Measurements from ENCODE around the gene FNDC7.
"Not testable (repeated sequence)": the region's sequence is repeated elsewhere in the genome, so short reads cannot be mapped to it uniquely, and the experiment has no call there.

FNDC7 gene

DNA sequence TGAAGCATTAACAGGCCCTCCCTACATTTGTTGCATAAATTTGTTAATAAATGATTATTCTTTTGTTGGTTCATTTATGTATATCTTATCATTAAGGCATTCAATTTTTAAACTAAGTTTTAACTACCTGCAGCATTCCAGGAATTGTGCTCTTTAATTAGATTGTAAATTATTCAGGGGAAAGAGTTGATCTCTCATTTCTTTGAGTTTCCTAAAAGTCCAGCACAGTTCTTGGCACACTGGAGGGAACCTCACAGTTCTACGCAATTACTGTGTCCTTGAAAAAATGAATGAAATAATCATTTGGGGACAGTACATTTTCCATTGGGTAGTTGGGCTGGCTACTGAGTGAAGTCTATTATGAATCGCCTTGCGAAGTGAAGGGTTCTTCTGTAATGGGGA, 33.3 kb downstream of the FNDC7 start:
- no peak for DNase-seq

DNA sequence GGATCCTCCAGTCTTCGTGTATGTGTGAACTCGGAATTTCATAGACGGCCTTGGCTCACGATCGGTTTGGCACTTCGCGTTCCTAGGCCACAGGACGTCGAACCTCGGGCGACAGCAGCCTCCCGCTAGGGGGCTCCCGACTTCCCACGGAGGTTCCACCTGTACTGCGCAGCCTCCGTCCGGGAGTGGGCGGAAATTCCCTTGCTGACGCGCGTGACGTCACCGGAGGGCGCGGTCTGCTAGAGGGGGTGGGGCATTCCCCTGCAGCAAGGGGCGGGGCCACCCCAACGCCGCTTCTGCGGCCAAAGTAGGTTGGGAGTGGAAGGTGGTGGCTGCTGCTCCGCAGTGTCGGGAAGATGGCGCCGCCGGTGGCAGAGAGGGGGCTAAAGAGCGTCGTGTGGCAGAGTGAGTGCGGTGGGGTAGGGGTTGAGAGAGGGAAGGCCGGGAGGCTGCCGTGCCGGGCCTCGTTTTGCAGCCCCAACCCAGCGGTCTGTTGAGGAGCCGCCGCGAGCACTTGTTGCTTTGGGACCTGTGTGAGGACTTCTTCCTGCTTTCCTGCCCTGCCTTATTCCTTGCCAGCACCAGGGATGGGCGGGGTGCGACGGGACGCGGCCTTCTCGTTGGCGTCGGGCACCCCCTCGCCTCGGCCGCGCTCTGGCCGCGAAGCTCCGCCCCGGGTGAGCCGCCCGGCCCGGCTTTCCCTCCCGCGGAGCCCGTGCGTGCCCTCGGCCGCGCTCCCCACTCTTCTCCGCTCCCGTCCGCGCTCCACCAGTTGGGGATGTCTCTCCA, 33.9 kb downstream of the FNDC7 start, which contains the start of gene STXBP3:
Gene STXBP3, plus strand, starts transcription at position 293 of the 789 bp plus-strand sequence. Its CDS starts 64 bp downstream, at position 357.
- peak; percentile 84 for DNase-seq

DNA sequence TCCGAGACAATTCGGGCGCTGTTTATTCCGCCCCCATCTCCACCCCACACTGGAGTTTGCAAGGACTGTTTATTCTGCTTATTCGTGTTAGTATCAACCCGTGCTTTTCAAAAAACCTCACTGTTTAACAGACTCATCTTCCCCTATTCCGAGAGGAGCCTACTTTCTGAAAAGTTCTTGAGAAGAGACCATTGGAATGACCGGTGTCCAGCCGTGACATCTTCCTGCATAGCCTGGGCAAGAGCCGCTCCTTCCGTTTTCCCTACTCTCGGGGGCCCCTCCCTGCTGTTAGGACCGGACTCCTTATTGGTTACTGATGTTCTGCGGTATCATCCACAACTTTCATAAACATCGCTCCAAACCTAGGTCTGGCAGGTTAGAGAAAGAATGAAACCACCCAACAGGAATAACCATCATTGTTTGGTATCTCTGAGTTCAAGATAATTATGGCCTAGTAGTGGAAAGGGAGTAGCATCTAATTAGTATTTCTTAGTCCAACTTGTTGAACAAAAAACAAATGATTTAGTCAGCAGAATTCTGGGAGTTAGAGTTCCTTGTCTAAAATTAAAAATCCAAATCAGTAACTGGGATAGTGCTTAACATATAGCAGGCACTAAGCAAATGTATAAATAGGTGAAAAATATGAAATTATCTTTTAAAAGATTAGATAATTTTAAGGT, 34.6 kb downstream of the FNDC7 start:
- DNase-seq: peak; percentile 43

DNA sequence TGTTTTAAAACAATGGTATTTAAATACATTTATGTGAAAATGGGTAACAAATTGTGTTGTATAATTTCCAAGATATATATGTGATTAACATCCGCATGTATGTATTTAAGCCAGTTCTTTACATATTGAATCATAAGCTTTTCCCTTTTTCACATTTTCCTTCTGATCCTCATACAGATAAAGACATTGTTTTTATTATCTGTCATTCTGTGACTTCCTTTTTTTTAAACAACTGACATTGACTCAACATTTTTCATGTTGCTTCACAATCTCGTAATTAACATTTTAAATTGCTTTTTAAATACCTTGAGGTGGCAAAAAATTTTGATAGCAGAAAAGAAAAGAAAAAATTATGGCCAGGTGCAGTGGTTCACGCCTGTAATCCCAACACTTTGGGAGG, 35.2 kb downstream of the FNDC7 start:
- DNase-seq: no peak

DNA sequence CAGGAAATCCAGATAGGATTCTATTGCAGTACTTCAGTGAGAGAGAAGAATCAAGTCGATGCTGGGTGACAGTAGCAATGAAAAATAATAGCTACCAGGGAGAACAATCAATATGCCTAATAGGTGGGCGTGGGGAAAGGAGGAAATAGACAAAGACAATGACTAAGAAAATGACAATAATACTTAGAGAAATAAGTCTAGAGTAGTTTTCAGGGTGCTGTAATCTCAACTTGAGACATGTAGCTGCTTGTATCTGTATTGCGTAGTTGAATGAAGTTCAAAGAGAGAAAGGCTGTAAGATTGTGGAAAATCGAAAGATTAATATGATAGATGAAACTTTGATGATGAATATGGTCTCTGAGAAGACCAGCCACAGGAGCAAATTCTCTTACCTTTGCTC, 36.4 kb downstream of the FNDC7 start:
- DNase-seq: no peak

DNA sequence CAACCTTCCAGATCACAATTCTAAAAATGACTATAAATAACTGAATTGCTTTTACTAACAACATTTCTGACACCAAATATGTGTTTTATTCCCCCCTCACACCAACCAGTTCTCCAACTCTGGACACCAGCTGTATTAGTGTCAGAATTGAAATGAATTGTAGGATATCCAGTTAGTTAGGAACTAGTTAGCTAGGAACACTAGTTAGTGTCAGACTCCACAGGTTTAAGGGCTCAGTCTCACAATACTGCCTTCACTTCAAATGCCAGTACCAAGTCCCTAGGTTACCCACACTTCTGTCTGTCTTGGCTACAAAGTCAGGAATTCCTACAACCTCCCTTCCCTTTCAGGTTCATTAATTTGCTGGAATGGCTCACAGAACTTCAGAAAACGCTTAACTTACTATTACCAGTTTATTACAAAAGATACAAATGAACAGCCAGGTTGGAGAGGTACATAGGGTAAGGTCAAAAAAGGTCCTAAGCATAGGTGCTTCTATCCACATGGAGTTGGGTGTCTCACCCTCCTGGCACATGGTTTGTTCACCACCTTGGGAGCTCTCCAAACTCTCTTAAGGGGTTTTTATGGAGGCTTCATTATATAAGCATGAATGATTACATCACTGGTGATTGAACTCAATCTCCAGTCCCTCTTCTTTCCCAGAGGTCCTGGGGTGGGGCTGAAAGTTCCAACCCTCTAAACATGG, 37.9 kb downstream of the FNDC7 start:
- no peak for DNase-seq

DNA sequence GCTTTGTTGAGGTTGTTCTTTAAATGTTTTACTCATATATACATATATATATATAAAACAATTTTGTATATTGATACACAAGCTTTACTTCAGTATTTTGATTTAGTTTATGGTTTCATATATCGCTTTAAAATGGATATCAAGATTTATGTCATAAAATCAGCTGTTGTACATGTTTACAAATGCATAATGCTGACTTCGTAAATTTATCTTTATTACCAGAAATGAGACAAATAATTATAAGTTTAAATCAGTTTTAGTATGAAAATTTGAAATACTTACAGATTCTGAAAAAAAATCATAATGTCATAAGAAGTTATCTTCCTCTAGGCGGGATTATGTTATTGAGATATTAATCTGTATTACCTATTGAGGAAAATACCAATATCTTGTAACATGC, 40.7 kb downstream of the FNDC7 start:
- no peak for DNase-seq

DNA sequence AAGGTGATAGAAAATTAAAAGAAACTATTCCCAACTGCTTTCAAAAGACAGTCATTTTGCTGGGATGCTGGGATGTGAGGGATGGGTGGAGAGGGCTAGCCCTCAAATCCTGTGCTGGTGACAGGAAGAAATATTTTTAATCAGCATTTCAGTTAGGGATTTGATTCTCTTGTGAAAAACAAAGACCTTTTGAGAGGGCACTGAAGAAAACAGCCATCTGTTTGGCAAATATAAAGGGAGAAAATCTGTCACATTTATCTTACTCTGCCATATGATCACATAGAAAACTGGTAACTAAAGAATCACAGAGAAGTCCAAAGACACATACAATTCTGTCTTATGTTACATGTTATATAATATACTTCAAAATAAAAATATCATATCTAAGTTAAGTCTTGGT, 46.1 kb downstream of the FNDC7 start:
- no peak for DNase-seq

DNA sequence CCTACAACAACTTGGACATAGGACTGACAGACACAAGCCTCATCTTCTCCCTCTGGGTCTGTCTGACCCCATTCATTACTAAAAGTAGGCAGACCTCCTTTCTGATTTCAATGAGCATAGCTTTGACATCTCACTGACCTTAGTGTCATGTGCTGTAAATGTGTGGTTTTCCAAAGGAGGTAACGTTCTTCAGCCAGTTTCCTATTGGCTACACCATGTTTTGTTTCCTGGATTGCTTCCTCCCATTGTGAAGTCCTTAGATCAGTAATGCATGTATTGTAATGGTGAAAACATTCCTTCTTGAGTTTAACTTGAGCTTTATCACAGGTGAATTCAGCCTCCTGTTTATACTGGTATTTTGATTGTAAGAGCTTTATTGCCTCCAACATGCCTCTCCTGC, 54.4 kb downstream of the FNDC7 start:
- no peak for DNase-seq

DNA sequence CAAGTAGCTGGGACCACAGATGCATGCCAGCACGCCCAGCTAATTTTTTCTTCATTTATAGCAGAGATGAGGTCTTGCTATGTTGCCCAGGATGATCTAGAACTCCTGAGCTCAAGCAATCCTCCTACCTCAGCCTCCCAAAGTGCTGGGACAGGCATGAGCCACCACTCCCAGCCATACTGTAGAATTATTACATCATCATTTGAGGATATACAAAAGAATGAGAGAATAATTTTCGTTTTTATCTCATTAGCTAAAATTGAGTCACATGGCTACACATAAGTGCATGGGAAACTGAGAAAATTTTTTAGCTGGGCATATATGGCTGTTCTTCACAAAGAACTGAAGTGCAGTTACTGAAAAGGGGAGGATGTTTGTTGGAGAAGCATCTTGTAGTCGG, 55.0 kb downstream of the FNDC7 start:
- DNase-seq: no peak

DNA sequence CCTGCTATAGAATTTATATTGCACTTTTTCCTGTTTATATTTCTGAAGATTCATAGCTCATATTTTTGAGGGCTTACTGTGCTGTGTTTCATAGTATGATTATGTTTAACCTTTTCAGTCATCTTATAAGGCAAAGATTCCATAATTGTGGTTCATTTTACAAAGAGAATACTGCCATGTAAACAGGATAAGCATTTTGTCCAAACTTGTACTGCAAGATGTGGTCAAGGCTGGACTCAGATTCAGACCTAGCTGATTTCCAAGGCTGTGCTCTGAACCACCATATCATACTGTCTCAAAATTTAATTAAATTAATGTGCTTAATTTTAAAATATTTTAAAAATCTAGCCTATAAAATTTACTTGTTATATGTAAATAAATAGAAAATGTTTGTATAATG, 65.1 kb downstream of the FNDC7 start:
- DNase-seq: no peak

DNA sequence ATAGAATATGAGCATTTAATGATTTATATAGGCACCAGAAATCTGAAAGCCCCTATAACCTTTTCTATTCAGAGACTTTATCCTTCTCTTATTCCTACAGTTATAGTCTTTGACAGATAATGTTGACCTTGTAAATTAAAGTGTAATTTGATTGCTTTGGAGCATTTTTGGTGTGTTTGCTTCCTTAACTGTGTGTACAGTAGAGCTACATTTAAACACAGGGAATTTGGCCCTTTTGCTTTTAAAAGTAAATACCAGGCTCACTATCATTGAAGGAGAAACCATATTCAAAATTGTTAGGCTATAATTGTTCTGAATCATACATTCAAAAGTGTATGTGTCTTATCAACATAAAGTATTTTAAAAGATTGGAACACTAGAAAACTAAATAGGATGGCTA, 66.7 kb downstream of the FNDC7 start:
- DNase-seq: no peak

DNA sequence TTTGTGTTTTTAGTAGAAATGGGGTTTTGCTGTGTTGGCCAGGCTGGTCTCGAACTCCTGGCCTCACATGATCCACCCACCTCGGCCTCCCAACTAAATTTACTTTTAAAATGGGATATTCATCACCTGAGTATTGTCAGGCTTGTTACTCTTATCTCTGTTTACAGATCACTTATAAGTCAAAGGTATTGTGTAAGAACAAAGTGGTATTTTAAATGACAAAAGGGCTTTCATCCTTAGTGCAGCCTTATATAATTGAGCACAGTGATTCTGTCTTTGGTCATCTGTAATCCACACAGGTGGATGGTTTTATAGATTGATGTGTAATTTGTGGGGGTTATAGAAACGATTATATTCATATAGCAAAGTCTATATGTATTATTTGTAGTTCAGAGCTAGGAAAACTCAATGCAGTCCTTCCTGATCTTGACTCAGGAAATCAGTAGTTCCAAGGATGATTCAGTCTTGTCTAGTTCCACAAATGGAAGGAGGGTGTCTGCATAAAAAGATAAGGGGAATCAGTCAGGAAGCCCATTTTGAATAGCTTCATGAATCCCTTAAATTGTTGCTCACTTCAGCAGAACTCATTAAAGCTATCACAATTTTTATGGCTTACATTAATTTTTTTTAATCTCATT, 68.3 kb downstream of the FNDC7 start:
- DNase-seq: no peak

DNA sequence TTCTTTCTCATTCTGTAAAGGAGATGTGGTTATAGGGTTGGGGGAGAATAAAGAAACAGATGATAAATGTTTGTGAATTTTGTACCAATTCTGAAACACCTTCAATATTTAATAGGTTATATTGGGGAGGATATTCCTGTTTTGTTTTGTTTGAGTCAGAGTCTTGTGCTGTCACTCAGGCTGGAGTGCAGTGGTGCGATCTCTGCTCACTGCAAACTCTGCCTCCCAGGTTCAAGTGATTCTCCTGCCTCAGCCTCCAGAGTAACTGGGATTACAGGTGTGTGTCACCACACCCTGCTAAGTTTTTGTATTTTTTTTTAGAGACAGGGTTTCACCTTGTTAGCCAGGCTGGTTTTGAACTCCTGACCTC, 68.9 kb downstream of the FNDC7 start:
- DNase-seq: not testable (repeated sequence)

DNA sequence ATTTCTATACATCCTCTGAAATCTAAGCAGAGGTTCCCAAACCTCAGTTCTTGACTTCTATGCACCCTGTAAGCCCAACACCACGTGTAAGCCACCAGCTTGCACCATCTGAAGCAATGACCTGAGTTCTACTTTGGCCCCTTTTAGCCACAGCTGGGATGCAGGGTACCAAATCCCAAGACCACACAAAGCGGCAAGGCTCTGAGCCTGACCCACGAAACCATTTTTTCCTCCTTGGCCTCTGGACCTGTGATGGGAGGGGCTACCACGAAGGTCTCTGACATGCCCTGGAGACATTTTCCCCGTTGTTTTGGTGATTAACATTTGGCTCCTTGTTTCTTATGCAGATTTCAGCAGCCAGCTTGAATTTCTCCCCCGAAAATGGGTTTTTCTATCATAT, 72.6 kb downstream of the FNDC7 start:
- DNase-seq: no peak

DNA sequence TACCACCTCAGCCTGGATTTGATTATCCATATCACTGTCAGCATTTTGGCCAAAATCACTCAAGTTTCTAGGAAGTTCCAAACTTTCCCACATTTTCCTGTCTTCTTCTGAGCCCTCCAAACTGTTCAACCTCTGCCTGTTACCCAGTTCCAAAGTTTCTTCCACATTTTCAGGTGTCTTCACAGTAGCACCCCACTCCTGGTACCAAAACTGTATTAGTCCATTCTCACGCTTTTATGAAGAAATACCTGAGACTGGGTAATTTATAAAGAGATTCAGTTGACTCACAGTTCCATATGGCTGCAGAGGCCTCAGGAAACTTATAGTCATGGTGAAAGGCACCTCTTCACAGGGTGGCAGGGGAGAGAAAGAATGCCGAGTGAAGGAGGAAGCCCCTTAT, 73.2 kb downstream of the FNDC7 start:
- no peak for DNase-seq

DNA sequence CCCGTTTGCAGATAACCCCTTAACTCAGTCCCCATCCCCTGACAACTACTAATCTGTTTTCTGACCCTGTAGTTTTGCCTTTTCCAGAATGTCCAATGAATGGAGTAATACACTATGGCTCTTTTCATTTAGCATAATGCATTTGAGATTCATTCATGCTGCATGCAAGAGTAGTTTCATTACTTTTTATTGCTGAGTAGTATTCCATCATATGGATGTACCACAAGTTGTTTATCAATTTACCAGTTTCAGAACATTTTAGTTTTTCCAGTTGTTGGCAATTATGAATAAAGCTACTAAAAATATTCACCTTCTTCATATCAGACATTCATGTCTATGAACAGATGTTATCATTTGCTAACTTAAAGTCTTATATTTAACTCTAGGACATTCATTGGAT, 79.1 kb downstream of the FNDC7 start:
- no peak for DNase-seq
